Right kidney (tissue), 1 donor: ENCODE measurements around the gene TUBB1.

ENCODE experiments used
- DNase-seq: peaks from one replicate; pipeline ENCODE4 v3.0.0-alpha.2; 2016

The TUBB1 gene

DNA sequence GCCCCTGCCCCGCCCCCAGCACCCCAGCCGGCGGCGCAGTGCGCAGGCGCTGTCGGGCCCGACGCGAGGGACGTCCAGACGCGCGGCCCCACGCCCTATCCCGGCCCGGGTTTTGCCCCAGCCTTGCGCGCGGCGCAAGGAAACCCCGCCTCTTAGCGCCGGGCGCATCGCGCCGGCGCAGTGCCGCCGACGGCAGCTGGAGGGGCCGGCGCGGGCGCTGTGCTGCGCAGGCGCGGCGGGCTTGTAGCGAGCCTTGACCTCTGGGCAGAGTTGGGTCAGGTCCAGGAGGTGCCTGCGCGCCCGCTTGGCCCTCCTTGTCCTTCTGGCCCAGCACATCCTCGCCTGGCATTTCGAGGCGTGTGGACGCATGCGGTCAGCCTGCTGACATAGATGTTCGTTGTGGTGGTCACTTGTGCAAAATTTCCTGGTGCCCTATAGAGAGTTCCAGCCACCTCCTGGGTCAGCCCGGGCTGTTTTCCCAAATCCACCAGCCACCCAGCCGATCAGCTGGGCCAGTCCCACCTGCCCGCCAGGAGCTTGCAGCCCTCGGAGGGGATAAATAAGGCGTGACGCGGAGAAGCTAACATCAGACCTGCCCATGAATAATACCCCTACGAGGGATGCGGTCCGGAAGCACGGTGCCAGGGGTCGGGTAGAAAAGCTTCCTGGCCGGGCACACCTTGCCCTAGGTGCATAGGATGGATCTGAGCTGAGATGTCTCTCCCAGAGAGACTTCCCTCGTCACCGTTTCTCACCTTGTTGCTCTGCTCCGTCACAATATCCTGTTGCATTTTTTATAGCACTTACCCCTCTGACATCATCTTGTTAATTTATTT is 23.8 kb downstream of the TUBB1 start:
- DNase-seq, result peak; percentile 90

DNA sequence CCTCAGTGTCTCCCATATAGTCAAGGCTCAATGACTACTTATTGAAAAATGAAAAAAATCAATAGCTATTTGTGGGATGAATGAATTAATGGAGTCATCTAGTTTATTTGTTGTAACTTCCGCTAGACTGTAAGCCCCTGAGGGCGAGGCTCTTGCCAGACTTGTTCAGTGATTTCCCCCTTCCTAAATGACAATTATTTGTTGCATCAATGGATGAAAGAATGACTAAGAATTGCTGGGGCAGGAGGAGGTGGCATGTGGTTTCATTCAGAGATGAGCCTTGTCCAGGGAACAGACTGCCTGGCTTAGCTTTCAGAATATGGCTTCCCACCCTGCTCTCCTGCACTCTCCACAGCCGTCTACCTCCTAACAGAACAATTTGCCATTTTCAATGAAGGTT is 24.5 kb downstream of the TUBB1 start:
- DNase-seq, result no peak

DNA sequence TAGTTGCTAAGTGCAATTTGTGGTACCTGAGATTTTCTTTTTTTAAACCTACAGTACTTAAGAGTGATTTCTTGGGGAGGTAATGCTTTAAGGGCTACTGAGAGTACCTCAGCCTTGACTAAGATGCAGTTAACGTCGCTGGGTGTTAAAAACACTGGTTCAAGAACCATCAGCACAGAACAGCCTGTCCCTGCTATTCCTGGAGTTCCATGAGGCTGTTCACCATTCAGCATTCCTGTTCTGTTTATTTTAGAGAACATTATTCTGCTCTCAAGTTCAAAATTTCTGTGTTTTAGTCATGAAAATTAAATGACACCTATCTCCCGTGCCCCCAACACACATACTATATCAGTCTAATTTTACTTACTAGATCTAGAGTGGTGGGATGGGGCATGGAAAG is 25.1 kb downstream of the TUBB1 start:
- no peak for DNase-seq

DNA sequence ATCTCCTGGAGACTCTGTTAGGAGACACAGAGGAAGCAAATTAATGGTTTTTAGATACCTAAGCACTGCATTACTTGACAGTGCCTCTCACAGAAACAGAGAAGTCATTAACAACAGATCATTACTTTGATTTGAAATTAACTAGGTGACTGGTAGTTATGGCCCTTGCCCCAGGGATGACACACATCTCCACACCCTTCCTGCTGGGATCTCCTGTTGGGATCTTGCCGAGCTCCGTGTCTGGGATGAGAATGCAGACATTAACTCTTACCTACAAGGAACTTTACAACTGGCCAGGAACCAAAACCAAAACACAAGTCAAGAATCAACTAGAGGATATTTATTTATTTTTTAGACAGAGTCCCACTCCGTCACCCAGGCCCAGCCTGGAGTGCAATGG is 25.6 kb downstream of the TUBB1 start:
- no peak for DNase-seq

DNA sequence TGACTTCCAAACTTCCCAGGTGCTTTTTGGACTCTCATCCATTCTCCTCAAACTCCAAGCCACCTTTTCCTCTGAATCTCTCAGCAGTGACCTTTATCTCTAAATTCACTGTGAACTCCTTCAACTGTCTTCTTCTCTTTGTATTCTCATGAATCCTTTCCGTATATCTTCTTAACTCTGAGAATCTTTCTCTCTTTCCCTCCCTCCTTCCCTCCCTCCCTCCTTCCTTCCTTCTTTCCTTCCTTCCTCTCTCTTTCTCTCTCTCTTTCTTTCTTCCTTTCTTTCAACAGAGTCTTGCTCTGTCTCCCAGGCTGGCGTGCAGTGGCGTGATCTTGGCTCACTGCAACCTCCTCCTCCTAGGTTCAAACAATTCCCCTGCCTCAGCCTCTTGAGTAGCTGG is 27.6 kb downstream of the TUBB1 start:
- DNase-seq, result no peak

DNA sequence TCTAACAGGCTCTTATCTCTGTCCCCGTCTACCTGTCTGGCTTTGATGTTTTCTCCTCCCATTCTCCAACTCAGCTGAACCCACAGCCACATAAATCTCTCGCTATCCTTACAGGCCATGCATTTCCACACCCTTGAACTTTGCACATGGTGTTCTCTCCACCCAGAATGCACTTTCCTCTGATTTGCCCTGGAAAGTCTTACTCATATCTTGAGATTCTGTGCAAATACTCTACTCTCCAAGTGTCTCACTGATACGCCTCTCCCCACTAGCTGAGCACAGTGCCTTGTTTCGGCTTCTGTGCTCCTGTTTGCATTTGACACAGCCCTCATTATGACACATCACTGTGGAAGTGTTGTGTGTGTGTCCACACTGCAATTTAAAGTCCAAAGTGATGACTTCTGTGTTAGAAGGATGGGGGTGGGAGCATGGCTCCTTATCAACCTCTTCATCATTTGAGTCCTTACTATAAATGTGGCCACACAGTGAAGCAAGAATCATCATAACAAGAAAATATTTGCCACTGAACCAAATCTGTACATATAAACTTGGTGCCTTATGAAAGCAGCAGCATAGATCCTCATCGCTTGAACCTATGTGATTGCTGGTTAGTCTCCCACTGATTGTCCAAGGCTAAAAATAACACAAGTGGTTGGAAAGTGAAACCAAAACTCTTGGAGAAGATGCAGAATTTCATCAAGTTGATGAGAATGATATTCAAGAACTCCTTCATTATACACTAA is 28.9 kb downstream of the TUBB1 start:
- DNase-seq, result no peak

DNA sequence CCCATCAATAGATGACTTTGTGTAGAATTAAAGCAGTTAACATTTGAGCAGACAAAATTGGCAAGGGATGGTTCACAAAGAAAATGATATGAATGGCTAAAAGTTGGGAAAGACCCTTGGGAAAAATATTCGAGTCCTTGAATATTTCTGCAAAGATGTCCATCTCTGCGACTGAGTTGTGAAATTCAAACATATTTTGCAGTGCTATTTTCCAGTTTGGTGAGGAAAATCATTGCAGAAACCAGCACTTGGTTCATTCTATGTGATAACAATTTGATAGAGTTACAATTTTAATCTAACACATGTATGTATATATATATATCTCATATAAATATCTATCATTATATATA is 29.4 kb downstream of the TUBB1 start:
- no peak for DNase-seq

DNA sequence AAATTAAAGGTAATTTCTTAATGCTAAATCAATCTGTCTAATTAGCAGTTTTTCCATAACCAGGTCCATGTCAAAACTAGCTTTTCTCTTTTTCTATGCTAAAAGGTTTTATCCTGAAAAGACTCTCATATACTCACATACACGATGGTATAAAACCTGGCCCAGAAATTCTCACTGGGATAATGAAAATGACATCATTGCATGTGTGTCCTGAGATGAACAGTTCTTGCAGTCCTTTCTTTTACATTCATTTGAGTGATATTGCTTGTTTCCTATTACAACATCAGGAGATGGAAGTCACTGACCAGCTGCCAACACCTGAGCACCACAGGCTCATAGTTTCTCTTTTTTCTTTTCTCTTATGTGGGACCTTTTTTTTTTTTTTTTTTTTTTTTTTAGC is 31.2 kb downstream of the TUBB1 start:
- DNase-seq, result no peak

DNA sequence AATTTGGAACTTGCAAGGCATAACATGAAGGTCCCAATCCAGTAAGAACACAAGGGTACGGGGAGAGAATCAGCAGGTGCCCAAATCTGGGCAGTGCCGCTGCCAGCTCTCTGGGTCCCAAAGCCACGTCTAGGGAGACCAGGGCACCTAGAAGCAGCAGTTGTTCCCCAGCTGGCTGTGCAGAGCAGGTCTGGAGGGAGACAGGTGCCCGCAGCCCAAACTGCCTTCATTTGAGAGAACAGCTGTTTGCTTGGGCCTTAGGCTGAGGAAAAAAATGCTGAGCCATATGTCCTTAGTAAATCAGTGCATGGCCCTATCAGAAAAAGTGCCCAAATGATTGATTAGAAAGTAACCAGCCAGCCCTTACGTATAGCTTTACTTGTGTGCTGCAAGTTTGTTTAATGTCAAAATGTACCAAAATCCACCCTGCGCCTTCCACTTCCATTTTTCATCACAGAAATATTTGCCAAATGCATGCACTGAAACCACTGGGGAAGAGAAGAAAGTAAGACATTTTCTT is 32.5 kb downstream of the TUBB1 start:
- DNase-seq, result no peak

DNA sequence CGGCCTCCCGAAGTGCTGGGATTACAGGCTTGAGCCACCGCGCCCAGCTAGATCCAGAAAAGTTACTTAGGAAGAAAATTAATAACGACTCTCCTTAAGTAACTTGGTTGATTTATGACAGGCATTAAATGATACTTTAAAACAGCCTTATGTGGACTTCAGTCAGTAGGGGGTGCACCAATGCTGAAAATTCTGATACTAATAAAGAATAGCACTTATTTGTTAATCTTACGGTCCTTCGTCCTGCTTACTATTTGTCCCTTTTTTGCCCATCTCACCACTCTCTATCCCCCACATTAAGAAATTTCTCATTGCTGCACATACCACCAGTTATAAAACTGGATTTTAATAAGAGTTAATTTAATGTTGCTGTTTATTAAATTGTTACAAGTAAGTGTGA is 36.1 kb downstream of the TUBB1 start:
- DNase-seq, result no peak

DNA sequence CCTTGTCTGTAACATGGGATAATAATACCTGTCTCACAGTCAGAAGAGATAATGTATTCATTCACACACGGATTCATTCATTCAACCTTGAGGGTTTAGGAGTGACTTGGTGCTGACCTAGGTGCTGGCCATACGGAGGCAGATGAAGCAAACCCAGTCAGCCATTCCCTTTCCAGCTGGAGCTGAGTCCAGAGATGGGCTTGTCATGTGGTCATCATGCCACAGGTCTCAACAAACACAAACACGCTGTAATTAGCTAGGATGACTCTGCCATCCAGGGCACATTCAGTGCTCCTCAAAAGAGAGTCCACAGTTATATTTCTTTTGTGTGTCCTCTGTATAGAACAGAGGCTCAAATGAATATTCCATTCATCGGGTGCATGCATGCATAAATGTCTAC is 42.9 kb downstream of the TUBB1 start:
- no peak for DNase-seq

DNA sequence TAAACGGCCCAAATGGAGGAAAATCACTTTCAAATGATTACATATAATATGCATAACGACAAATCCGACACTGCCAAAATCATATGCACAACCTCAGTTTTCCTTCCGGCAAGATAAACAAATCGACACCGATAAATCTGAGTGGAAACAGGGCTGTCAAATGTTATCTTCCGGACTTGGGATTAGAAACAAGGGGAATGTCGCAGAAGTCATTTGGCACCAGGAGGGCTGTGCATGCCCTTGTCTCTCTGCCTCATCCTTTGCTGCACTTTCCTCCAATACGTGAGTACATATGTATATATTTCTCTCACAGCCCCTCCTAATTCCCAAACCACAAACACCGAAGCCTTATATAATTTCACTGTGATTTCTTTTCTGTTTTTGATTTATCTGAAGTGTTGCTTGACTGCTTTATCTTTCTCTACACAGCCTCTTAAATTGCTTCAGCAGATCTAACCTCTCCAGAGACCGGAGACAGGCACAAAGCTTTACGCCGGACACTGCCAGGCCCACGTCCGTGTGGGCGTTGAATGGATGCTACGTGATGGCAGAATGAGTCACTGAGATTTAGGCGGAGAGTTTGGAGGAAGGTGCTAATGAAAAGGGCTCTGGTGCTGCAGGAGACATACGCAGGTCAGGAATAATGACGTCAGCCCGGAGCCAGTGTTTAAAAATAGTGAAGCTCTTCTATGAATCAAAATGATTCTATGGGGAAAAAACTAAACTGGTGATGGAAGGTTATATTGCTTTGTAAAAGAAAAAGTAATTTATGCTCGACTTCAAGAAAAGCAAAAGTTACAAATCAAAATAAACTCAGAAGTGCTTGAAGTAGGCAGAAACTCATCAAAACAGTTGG is 44.4 kb downstream of the TUBB1 start:
- no peak for DNase-seq

DNA sequence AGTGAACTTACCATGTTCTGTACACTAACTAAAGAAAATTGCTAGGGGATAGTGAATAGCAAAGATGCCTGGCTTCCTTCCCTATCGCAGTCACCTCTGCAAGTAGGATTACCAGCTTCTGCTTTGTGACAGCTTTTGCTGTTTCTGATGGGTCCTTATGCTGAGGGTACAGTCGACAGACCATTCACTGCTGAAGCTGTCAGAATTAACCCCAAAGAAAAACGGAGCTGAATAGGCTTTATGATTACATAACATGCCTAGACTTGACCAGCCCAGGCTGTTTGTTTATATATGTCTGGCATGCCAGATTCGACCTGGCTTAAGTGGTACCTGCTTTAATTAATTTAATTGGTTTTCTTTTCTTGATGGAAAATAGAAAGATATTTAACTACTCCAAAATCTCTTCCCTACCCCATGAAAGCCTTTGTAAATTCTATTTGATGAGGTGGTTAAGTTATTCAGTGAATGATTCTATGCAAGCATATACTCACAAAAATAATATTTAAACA is 45.0 kb downstream of the TUBB1 start:
- no peak for DNase-seq

DNA sequence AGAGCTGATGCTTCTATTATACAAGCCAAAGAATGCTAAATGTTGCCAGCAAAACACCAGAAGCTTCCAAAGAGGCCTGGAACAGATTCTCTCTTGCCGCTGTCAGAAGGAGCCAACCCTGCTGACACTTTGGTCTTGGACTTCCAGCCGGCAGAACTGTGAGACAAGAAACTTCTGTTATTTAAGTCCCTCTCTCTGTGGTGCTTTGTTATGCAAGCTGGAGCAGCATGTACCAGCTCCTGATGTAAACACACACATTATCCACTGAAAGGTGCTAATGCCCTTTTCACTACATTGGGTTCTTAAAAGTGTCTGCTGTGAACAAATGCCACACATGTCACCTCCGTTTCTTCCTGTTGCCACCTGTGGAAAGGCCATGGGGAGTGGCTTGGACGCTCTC is 49.3 kb downstream of the TUBB1 start:
- no peak for DNase-seq

DNA sequence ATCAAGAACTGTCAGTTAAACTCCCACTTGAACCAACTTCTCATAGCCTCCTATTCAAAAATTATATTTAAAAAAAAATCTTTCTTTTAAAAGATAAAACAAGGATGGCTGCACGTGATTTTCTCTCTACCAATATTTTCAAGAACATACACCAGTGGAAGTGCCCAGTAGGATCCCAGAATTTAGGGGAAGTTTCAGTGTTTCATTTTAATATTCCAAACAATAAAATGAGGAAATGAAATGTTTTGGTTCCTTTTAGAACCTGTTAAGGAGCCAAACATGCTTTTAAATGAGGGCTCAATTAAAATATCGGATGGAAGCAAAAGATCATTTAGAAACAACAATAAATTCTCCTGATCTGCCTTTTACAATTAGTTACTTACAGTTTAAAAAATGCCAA is 49.8 kb downstream of the TUBB1 start:
- DNase-seq, result no peak

DNA sequence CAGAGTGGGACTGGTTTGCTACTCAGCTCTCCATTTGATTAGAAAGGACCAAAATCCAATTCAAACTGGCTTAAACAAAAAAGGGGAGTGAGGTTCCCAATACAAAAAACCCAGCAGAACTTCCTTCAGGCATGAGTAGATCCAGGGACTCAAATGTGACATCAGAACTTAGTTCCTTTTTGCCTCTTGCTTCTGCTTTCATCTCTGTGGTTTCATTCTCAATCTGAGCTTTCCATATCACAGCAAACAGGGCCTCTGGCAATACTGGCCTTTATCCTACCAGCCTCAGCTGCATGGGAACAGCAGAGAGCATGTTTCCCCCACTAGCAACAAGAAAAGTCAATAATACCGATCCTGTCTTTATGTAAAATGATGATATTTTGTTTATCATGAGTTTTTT is 52.0 kb downstream of the TUBB1 start:
- no peak for DNase-seq

DNA sequence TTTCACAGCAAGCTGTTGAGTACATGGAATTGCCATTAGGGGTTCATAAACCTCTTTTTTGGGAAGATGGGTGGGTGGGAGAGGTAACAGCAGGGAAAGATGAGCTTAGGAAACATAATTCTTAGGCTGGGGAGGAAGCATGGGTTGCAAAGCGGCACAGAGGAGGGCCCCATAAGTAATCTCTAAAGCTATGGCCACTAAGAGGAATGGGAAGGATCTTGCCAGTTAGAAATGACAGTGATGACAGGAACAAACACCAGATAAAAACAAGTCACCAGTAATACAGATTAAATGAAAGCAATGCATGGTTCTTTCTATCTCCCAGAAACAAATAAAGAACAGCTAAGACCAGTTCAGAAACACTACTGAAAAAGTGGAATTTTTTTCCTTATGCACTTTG is 54.4 kb downstream of the TUBB1 start:
- no peak for DNase-seq

DNA sequence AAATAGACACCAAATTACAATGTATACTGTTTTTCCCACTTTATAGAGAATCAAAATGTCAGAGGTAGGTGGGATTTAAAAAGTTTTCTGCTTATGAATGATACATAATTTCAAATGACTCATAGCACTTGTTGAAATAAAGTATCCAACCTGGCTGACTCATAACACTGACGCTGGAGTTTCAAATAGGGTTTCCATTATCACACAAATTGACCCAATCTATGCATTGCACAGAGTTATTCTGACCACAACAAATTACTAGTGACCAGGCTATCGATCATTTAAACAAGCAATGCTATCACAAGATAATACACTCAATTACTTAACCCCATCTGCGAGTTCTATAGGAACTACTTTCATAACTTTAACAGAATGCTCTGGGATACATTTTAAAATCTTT is 55.2 kb downstream of the TUBB1 start:
- no peak for DNase-seq

DNA sequence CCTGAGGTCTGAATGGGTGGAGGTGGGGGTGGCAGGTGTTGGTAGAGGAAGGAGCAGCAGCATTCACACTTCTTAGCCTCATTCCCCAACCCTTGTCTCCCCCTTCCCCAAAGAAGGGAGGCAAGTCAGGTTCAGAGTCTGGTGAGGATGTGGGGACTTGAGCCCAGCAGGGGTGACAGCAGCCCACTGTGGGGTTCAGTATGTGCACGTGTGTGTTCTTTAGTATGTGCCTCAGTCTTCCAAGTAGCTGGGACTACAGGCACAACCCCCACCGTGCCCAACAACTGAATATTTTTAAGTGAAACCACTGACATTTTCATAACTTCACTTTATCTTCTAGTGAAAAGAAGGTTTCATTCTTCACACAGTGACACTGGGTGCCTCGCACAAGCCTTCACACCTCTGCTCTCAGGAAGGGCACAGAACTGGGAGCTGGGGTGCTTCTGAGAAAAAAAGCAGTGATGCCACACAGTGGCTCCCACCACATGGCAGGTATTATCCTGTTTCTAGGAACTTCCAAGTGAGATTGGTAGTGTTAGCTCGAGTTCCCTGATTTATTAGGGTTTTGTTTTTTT is 56.8 kb downstream of the TUBB1 start:
- no peak for DNase-seq
